H1 (cell line): ENCODE measurements around the gene TRDMT1. TPM values are rescaled to one million over a fixed set of nuclear protein-coding genes. Genes with fewer than 3 reads are reported as not detected.

Source experiments
- EGR1 ChIP-seq: IDR thresholded peaks from 2 replicates; pipeline ENCODE4 v1.6.1; 2011; ENCODE audit warnings: low read depth, low read length, borderline replicate concordance
- PHF8 ChIP-seq: fragments of 200-600 bp; sonication (generic); conservative IDR thresholded peaks from 2 replicates; pipeline ENCODE4 v1.7.1; 2012; ENCODE audit warnings: low read depth, mild to moderate bottlenecking, inconsistent platforms, low read length, moderate library complexity
- POLR2A ChIP-seq, 2 experiments: IDR thresholded peaks; 1 replicate in 1 of 2; 2 replicates in 1 of 2; pipeline ENCODE4 v1.6.1; 2011; ENCODE audit warnings: low read depth in 2 of 2, low read length in 2 of 2, mild to moderate bottlenecking in 2 of 2; ENCODE audit errors: control extremely low read depth in 1 of 2
- POLR2AphosphoS5 ChIP-seq: IDR thresholded peaks from 2 replicates; pipeline ENCODE4 v1.6.1; 2011; ENCODE audit warnings: low read depth, low read length
- RNF2 ChIP-seq: fragments of 200-900, 300-1000 bp; sonication (generic); IDR thresholded peaks from 2 replicates; pipeline ENCODE4 v1.7.1; 2016; ENCODE audit warnings: borderline replicate concordance, low read depth, mild to moderate bottlenecking, antibody characterized with exemption, low read length; ENCODE audit not compliant: poor library complexity, severe bottlenecking; ENCODE audit errors: missing control alignments
- TAF1 ChIP-seq: IDR thresholded peaks from 2 replicates; pipeline ENCODE4 v1.6.1; 2011; ENCODE audit warnings: mild to moderate bottlenecking, low read depth, low read length
- TCF12 ChIP-seq: IDR thresholded peaks from 2 replicates; pipeline ENCODE4 v1.6.1; 2011; ENCODE audit warnings: low read depth, mild to moderate bottlenecking, low read length
- polyA plus RNA-seq, 7 experiments: library from polyadenylated mRNA; depleted of rRNA in 3 of 7; stranded (reverse) in 5 of 7; unstranded in 2 of 7; fragments of >200 nt in 5 of 7; fragments of 200-250 nt in 2 of 7; gene quantifications; 1 replicate in 5 of 7; 2 replicates in 1 of 7; 4 replicates in 1 of 7; pipeline versions ENCODE4 v1.2.1 to v1.2.3, GENCODE V29; 2011 to 2013; ENCODE audit warnings: missing spikeins in 2 of 7, mixed read lengths in 2 of 7
- total RNA-seq: library from RNA; stranded (reverse); fragmentation: NEBNext Ultra II Directional; extraction: Animal tissue kit (Norgen Biotek cat#: 25700); gene quantifications from 2 replicates; pipeline ENCODE4 v1.2.1, GENCODE V29; 2021
- TF ChIP-seq, protein P1 (sequence below): fragments of 300-600 bp; sonication (generic); IDR thresholded peaks from 2 replicates; pipeline ENCODE4 v1.7.1; 2012; ENCODE audit warnings: low read length, moderate library complexity, mild to moderate bottlenecking, inconsistent platforms; ENCODE audit not compliant: insufficient replicate concordance

The TRDMT1 gene
- total and polyA plus RNA-seq, 2 of the 8 experiments (the other 6 are each of a cell fraction or from before 2014, with no cell fraction given): 7.4 to 21.4 TPM

DNA sequence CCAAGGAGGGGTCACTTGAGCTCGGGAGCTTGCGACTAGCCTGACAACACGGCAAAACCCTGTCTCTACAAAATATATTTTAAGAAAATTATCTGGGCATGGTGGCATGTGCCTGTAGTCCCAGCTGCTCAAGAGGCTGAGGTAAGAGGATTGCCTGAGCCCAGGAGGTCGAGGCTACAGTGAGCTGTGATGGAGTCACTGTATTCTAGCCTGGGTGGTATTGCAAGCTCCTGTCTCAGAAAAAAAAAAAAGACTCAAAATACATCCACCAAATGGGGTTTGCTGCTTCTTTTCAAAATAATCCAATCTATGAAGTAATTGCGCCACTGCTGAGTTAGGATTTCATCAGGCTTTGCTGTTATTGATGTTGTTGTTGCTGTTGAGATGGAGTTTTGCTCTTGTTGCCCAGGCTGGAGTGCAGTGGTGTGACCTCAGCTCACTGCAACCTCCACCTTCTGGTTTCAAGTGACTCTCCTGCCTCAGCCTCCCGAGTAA lies 15.5 kb upstream of the TRDMT1 start (continued):
- no peak for TF ChIP-seq RNF2
- TF ChIP-seq EGR1: no peak
- TF ChIP-seq, protein P1, sequence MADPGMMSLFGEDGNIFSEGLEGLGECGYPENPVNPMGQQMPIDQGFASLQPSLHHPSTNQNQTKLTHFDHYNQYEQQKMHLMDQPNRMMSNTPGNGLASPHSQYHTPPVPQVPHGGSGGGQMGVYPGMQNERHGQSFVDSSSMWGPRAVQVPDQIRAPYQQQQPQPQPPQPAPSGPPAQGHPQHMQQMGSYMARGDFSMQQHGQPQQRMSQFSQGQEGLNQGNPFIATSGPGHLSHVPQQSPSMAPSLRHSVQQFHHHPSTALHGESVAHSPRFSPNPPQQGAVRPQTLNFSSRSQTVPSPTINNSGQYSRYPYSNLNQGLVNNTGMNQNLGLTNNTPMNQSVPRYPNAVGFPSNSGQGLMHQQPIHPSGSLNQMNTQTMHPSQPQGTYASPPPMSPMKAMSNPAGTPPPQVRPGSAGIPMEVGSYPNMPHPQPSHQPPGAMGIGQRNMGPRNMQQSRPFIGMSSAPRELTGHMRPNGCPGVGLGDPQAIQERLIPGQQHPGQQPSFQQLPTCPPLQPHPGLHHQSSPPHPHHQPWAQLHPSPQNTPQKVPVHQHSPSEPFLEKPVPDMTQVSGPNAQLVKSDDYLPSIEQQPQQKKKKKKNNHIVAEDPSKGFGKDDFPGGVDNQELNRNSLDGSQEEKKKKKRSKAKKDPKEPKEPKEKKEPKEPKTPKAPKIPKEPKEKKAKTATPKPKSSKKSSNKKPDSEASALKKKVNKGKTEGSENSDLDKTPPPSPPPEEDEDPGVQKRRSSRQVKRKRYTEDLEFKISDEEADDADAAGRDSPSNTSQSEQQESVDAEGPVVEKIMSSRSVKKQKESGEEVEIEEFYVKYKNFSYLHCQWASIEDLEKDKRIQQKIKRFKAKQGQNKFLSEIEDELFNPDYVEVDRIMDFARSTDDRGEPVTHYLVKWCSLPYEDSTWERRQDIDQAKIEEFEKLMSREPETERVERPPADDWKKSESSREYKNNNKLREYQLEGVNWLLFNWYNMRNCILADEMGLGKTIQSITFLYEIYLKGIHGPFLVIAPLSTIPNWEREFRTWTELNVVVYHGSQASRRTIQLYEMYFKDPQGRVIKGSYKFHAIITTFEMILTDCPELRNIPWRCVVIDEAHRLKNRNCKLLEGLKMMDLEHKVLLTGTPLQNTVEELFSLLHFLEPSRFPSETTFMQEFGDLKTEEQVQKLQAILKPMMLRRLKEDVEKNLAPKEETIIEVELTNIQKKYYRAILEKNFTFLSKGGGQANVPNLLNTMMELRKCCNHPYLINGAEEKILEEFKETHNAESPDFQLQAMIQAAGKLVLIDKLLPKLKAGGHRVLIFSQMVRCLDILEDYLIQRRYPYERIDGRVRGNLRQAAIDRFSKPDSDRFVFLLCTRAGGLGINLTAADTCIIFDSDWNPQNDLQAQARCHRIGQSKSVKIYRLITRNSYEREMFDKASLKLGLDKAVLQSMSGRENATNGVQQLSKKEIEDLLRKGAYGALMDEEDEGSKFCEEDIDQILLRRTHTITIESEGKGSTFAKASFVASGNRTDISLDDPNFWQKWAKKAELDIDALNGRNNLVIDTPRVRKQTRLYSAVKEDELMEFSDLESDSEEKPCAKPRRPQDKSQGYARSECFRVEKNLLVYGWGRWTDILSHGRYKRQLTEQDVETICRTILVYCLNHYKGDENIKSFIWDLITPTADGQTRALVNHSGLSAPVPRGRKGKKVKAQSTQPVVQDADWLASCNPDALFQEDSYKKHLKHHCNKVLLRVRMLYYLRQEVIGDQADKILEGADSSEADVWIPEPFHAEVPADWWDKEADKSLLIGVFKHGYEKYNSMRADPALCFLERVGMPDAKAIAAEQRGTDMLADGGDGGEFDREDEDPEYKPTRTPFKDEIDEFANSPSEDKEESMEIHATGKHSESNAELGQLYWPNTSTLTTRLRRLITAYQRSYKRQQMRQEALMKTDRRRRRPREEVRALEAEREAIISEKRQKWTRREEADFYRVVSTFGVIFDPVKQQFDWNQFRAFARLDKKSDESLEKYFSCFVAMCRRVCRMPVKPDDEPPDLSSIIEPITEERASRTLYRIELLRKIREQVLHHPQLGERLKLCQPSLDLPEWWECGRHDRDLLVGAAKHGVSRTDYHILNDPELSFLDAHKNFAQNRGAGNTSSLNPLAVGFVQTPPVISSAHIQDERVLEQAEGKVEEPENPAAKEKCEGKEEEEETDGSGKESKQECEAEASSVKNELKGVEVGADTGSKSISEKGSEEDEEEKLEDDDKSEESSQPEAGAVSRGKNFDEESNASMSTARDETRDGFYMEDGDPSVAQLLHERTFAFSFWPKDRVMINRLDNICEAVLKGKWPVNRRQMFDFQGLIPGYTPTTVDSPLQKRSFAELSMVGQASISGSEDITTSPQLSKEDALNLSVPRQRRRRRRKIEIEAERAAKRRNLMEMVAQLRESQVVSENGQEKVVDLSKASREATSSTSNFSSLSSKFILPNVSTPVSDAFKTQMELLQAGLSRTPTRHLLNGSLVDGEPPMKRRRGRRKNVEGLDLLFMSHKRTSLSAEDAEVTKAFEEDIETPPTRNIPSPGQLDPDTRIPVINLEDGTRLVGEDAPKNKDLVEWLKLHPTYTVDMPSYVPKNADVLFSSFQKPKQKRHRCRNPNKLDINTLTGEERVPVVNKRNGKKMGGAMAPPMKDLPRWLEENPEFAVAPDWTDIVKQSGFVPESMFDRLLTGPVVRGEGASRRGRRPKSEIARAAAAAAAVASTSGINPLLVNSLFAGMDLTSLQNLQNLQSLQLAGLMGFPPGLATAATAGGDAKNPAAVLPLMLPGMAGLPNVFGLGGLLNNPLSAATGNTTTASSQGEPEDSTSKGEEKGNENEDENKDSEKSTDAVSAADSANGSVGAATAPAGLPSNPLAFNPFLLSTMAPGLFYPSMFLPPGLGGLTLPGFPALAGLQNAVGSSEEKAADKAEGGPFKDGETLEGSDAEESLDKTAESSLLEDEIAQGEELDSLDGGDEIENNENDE: no peak
- no peak for TF ChIP-seq POLR2AphosphoS5
- no peak for TF ChIP-seq POLR2A (IDR thresholded peaks at IDR 0.05; ENCODE audit: control extremely low read depth in 1 of 2, low read depth in 2 of 2, low read length in 2 of 2)
- no peak for TF ChIP-seq TAF1
- TF ChIP-seq TCF12: no peak
- no peak for TF ChIP-seq PHF8
